ENCODE data around the gene NRAP. TPM values are rescaled to one million over a fixed set of nuclear protein-coding genes. Genes with fewer than 3 reads are reported as not detected.
"Not testable (repeated sequence)": the region's sequence is repeated elsewhere in the genome, so short reads cannot be mapped to it uniquely, and the experiment has no call there.

The NRAP gene
- total RNA-seq, 1 donor from 2014 or later, result not detected

DNA sequence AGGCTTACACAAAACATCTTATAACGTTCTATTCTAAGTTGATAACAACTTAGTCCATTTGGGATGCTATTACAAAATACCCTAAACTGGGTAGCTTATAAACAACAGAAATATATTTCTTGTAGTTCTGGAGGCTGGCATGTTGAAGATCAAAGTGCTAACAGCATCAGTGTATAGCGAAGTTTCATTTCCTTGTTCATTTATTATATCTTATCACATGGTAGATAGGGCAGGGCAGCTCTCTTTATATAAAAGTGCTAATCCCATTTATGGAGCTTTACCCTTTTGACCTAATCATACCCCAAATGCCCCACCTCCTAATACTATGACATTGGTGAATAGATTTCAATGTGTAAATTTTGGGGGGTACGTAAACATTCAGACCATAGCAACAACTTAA lies 22.2 kb upstream of the NRAP start:
- intact Hi-C loops (cut with micrococcal nuclease), result no loop called here

DNA sequence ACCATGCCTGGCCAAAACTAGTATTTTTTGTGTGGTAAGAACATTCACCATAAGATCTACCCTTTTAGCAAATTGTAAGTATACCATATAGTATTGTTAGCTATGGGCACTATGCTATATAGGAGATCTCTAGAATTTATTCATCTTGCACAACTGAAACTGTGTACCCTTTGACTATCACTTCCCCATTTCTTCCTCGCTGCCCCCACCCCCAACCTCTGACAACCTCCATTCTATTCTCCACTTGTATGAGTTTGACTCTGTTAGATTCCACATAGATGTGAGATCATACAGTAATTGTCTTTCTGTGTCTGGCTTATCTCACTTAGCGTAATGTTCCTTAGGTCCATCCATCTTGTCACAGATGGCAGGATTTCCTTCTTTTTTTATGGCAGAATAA lies 19.5 kb upstream of the NRAP start:
- intact Hi-C loops (cut with micrococcal nuclease), result loop anchor here (5.0 kb wide), 1 partner anchor 859 kb away; no protein-coding TSS in a partner anchor

GRCh38 chr10:113681533-113682470 lies 18.0 kb upstream of the NRAP start:
- intact Hi-C loops (cut with micrococcal nuclease), result loop anchor here (5.0 kb wide), 1 partner anchor 860 kb away; no protein-coding TSS in a partner anchor

- intact Hi-C loops (cut with micrococcal nuclease), result loop anchor here (5.0 kb wide), 1 partner anchor 862 kb away; no protein-coding TSS in a partner anchor
Measured at GRCh38 chr10:113680190-113681111, 16.6 kb upstream of the NRAP start.

- intact Hi-C loops (cut with micrococcal nuclease), result loop anchor here (1.0 to 5.0 kb wide), 8 partner anchors 10 to 1232 kb away; partner anchors contain the start of genes CCDC186, DCLRE1A, NHLRC2 and VTI1A
Measured at GRCh38 chr10:113679463-113680189, 15.8 kb upstream of the NRAP start, which contains the start of gene CASP7. CASP7 (plus strand) TSS chr10:113679912; CDS start chr10:113697494, 17,582 bp downstream.

DNA sequence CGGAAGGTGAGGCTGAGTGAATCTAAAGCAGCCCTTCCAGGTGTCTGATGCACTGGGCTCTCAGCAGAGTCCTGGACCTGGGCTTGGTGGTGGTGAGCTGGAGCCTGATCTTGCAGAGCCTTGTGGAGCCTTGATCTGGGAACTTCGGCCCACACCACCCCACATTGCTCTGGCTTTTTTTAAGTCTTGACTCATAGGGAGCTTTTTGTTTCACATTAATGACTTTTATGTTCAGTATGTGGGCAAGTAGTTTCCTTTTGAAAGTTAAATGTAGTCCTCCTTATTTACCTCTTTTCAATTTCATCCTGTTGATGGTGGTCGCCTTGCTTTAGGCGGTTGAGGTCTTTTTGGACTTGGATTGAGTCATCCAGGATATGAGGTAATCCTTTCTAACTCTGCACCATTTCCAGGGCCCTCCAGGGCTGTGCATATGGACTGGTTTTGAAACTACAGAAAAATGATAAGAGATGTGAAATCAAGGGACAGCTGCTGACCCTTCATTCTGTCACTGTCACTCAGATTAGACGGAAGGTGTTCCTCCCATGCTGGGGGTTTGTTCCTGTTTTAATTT lies 2.9 kb upstream of the NRAP start:
- intact Hi-C loops (cut with micrococcal nuclease), result no loop called here

GRCh38 chr10:113665806-113666354 lies 2.0 kb upstream of the NRAP start:
- intact Hi-C loops (cut with micrococcal nuclease), result no loop called here

- intact Hi-C loops (cut with micrococcal nuclease), result no loop called here
Measured at GRCh38 chr10:113665352-113665751, 1.5 kb upstream of the NRAP start.

DNA sequence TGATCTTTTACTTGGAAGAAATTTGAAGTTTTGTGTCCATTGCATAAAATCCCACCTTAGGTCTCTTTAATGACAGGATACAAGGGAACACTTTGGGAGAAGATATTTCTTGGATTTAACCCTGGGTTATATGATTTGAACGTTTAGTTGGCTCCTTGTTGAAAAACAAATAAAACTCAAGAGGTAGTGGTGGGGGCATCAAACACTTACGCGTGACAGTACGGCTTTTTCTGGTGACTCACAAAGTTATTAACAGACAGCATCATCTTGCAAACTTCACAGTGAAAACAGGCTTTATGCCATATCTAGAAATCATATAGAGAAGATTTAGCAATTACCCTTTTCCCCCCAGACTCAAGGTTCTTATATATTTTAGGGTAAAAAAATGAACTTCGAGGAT lies 699 bp downstream of the NRAP start:
- intact Hi-C loops (cut with micrococcal nuclease), result no loop called here

DNA sequence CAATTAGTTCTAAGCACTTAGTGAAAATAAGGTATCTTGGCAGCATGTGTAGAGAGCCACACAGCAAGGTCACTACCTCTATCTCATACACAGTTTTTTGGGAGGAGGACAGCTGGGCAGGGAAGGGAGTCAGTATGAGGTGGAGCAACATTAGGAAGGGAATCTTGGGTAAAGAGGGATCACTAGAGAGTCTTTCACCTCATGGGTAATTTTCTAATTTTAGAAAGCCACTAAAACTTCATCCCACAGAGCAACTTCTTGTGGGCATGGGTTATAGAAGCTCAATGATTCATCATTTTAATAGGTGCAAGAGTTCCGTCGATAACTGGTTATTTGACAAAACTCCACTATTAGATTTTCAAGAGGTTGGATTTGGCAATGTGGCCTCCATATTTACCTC lies 2.5 kb downstream of the NRAP start:
- intact Hi-C loops (cut with micrococcal nuclease), result no loop called here

DNA sequence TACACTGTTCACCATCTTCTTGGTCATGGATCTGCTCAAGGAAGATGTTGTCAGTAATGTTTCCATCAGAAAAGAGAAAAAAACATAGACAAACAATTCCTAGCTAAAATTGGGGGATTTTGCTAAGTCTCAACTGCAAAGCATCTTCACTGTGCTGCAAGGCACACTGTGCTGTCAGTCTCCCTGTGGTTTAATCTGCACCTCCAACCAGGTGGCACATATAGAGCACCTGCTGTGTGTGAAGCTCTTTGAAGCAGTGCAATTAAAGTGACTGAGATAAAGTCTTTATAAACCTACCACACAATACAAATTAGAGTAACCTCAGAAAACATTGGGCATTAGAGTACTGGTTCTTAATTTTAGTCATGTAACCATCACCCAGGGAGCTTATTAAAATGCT lies 6.3 kb downstream of the NRAP start:
- intact Hi-C loops (cut with micrococcal nuclease), result no loop called here

DNA sequence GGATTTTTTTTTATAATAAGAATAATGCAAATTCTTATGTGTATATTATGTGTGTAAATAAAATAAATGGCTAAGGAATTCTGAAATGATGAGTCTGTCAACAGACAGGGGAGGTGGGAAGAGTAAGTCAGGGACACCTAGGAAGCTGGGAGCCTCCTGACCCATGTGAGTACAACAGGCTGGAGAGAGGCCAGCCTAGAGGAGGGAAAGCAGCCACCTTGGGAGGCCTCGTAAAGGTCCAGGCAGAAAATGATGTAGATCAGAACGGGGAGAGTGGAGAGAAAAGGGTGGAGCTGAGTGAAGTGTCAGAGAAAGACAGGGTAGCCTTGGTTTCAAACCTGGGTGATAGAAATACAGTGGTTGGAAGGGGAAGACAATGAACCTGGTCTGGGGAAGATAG lies 6.9 kb downstream of the NRAP start:
- intact Hi-C loops (cut with micrococcal nuclease), result no loop called here

DNA sequence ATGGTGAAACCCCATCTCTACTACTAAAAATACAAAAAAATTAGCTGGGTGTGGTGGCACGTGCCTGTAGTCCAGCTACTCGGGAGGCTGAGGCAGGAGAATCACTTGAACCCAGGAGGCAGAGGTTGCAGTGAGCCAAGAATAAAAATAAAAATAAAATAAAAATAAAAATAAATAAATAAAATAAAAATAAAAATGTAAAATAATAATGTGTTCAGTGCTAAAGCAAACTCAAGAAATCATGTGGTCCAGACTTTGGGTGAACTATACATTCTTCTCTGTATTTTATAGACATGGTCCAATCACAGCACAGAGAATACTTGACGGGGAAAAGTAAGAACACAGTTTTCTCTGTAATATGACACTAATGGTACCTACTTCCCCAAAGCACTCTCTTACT lies 11.4 kb downstream of the NRAP start:
- intact Hi-C loops (cut with micrococcal nuclease), result not testable (repeated sequence)

DNA sequence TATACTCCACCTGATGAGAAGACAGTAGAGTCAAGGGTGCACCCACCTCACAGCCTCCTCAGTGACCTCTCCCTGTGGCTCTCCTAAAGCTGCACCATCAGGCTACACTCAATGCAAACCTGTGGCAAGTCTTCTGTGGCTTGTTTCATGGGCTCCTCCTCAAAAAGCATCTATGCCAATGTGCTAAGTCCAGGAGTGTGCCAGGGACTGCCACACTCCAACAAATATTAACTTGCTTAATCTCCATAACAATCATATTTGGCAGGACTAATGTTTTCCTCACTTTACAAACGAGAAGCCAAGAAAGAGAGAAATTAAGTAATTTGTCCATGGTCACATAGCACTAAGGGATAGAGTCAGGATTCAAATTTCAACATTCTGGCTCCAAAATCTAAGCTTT lies 11.9 kb downstream of the NRAP start:
- intact Hi-C loops (cut with micrococcal nuclease), result no loop called here

GRCh38 chr10:113651021-113651420 lies 12.8 kb downstream of the NRAP start:
- intact Hi-C loops (cut with micrococcal nuclease), result no loop called here

DNA sequence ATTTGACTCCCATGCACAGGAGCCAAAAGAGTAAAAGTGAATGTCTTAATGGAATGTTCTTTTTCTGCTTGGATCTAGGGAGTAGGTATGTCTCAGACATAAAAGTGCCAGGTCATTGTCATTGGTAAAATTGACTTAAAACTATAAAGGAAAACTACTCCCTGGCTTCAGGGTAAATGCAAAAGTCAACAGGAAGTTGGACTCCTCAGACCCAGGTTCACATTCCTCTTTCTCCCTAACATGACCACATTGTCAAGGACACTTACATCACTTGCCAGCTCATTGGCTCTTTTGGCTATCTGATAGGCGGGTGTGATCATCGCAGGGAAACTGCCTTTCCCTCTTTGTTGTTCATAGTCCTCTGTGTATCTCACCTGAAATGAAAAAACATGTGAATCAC lies 13.7 kb downstream of the NRAP start:
- intact Hi-C loops (cut with micrococcal nuclease), result no loop called here

DNA sequence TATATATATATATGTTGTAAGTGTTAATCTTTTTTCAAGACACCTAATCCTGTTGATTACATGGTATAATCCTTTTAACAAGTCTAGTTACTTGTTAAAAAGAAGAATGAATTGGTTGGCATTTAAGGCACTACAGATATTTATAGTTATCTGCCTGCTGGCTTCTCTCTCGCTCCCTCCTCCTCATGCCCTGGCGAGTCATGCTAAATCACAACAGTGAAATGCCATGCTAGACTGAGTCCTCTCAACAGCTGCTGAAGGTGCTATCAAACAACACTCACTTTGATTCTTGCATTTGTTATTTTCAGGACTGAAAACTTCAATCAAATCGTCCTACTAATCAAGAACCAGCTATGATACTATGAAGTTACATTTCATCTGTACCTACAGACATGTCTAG lies 15.4 kb downstream of the NRAP start:
- intact Hi-C loops (cut with micrococcal nuclease), result no loop called here

GRCh38 chr10:113647812-113648211 lies 16.0 kb downstream of the NRAP start:
- intact Hi-C loops (cut with micrococcal nuclease), result no loop called here

DNA sequence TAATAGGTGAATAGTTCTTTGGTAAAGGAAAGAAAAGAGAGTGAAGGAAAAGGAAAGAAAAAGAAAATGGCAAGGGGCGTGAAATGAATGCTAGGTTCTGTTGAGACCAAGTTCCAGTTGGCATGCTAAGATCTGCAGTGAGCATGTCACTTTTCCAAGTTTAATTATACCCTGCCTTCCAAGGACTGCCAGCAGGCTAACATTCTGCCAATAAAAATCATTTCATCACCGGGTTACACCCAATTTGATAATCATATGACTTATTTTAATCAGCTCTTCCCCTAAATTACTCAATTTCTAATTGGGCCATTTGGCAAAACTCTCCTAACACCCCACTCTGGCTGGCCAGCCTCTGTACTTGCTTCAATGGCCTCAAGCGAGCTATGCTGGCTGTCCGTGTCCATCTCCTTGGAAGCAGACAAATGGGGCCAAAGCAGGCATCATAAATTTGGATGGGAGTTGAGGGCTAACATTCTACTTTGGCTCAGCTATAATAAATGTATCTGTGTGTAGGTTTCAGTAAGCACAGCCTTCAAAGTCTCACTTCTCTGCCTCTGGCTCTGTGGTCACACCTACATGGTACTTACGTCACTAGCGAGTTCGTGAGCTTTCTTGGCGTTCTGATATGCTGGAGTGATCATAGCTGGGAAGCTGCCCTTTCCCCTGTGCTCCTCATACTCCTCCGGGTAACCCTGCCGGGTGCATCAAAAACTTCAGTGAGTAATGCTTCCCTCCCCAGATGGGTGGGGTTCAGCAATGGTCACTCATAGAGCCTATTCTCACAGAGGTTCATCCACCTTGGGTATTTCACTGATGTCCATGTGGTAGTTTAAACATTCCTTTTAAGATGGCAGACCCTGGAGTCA lies 17.3 kb downstream of the NRAP start:
- intact Hi-C loops (cut with micrococcal nuclease), result no loop called here
